H1 (cell line): ENCODE data around the gene FGD4. TPM values are rescaled to one million over a fixed set of nuclear protein-coding genes. Genes with fewer than 3 reads are reported as not detected.

Experiments used
- CTCF ChIA-PET: fragments of 300-600 bp; sonication (Branson Sonifier 250); formaldehyde crosslinking; loops from one replicate; lab custom pipeline; 2021; ENCODE audit not compliant: partially characterized antibody; lab: Charles Lee
- POLR2A ChIA-PET: fragments of 300-600 bp; sonication (Branson Sonifier 250); formaldehyde crosslinking; loops from one replicate; lab custom pipeline; 2021; ENCODE audit warnings: inconsistent platforms; ENCODE audit not compliant: partially characterized antibody; lab: Charles Lee
- DNase-seq, 2 experiments: peaks; one replicate each; pipeline versions ENCODE4 v3.0.0 to v3.0.0-alpha.2; 2010 to 2022; ENCODE audit warnings: low spot score in 2 of 2, low read depth in 1 of 2, mixed read lengths in 1 of 2
- FAIRE-seq: peaks from 2 replicates; lab custom pipeline; 2011; peaks lifted over from hg19 to GRCh38; lab: Jason Lieb, UNC
- H2AFZ ChIP-seq: 2 replicates; pipeline ENCODE4 v1.8.1; 2012; ENCODE audit warnings: low read length, inconsistent platforms
- H2AK5ac ChIP-seq: 2 replicates; pipeline ENCODE4 v1.6.1; 2013; ENCODE audit warnings: low read depth, low read length
- H2BK120ac ChIP-seq: replicated peaks from 2 replicates; pipeline ENCODE3; 2013; ENCODE audit warnings: low read depth, low read length, inconsistent platforms
- H2BK12ac ChIP-seq: 2 replicates; pipeline ENCODE4 v1.6.1; 2013; ENCODE audit warnings: low read depth, low read length
- H2BK15ac ChIP-seq: 2 replicates; pipeline ENCODE4 v1.6.1; 2013; ENCODE audit warnings: low read length
- H2BK20ac ChIP-seq: 2 replicates; pipeline ENCODE4 v1.6.1; 2013; ENCODE audit warnings: low read length
- H2BK5ac ChIP-seq: 2 replicates; pipeline ENCODE4 v1.6.1; 2013; ENCODE audit warnings: low read depth, low read length
- H3K14ac ChIP-seq: 2 replicates; pipeline ENCODE4 v1.6.1; 2013; ENCODE audit warnings: inconsistent platforms; ENCODE audit not compliant: insufficient read length
- H3K18ac ChIP-seq: 2 replicates; pipeline ENCODE4 v1.6.1; 2013; ENCODE audit warnings: low read length; ENCODE audit errors: extremely low read depth
- H3K23ac ChIP-seq: 2 replicates; pipeline ENCODE4 v1.6.1; 2013; ENCODE audit warnings: inconsistent platforms; ENCODE audit not compliant: insufficient read length
- H3K23me2 ChIP-seq: 2 replicates; pipeline ENCODE4 v1.6.1; 2013; ENCODE audit warnings: low read depth, low read length
- H3K27ac ChIP-seq: 2 replicates; pipeline ENCODE4 v1.6.1; 2011; ENCODE audit warnings: low read depth, low read length, inconsistent platforms
- H3K27me3 ChIP-seq, 4 experiments: replicated peaks in 1 of 4; 1 replicate in 1 of 4; 2 replicates in 3 of 4; pipeline versions ENCODE4 v1.6.1 to v1.8.1; 2011 to 2013; ENCODE audit warnings: low read length in 3 of 4, mild to moderate bottlenecking in 3 of 4, inconsistent platforms in 2 of 4, mixed read lengths in 2 of 4, moderate library complexity in 1 of 4; ENCODE audit not compliant: control insufficient read depth in 3 of 4, insufficient read depth in 3 of 4; ENCODE audit errors: extremely low read depth in 1 of 4
- H3K36me3 ChIP-seq, 4 experiments: 2 replicates each; pipeline versions ENCODE4 v1.6.1 to v1.8.1; 2011 to 2013; ENCODE audit warnings: mild to moderate bottlenecking in 4 of 4, low read length in 3 of 4, moderate library complexity in 2 of 4, control low read depth in 1 of 4, inconsistent platforms in 1 of 4; ENCODE audit not compliant: insufficient read depth in 4 of 4, control insufficient read depth in 2 of 4
- H3K4ac ChIP-seq: replicated peaks from 2 replicates; pipeline ENCODE3; 2013; ENCODE audit warnings: low read length, low read depth, mixed read lengths, inconsistent platforms; ENCODE audit not compliant: insufficient read length
- H3K4me1 ChIP-seq, 4 experiments: replicated peaks in 1 of 4; 1 replicate in 1 of 4; 2 replicates in 3 of 4; pipeline versions ENCODE4 v1.6.1 to v1.8.1; 2011 to 2013; ENCODE audit warnings: low read length in 3 of 4, inconsistent platforms in 2 of 4, mixed read lengths in 1 of 4; ENCODE audit not compliant: insufficient read depth in 4 of 4, control insufficient read depth in 3 of 4
- H3K4me2 ChIP-seq, 2 experiments: 2 replicates each; pipeline versions ENCODE4 v1.6.1 to v1.8.1; 2011 to 2013; ENCODE audit warnings: low read depth in 2 of 2, low read length in 2 of 2, control low read depth in 1 of 2, inconsistent platforms in 1 of 2, mild to moderate bottlenecking in 1 of 2; ENCODE audit not compliant: insufficient read depth in 1 of 2
- H3K4me3 ChIP-seq, 4 experiments: fragments of 200-600, 300-600 bp in 1 of 4; sonication (generic), shearing (Covaris generic), sonication (Bioruptor Twin) in 1 of 4; 2 replicates each; pipeline versions ENCODE4 v1.5.1 to v1.8.1; 2011 to 2016; ENCODE audit warnings: low read length in 4 of 4, low read depth in 3 of 4, control low read depth in 2 of 4, inconsistent platforms in 2 of 4, mild to moderate bottlenecking in 2 of 4, mixed read lengths in 1 of 4, moderate library complexity in 1 of 4; ENCODE audit not compliant: insufficient read depth in 2 of 4; ENCODE audit errors: extremely low read depth in 1 of 4
- H3K56ac ChIP-seq: replicated peaks from 2 replicates; pipeline ENCODE3; 2013; ENCODE audit warnings: low read depth, mild to moderate bottlenecking, mixed read lengths, low read length, inconsistent platforms; ENCODE audit not compliant: insufficient read length
- H3K79me1 ChIP-seq: 2 replicates; pipeline ENCODE4 v1.6.1; 2013; ENCODE audit warnings: low read depth, low read length, control low read depth
- H3K79me2 ChIP-seq, 2 experiments: 2 replicates each; pipeline versions ENCODE4 v1.6.1 to v1.8.1; 2012 to 2013; ENCODE audit warnings: low read length in 2 of 2, mild to moderate bottlenecking in 2 of 2, inconsistent platforms in 1 of 2; ENCODE audit not compliant: insufficient read depth in 2 of 2, control insufficient read depth in 1 of 2
- H3K9ac ChIP-seq, 4 experiments: replicated peaks in 1 of 4; 1 replicate in 1 of 4; 2 replicates in 3 of 4; pipeline versions ENCODE4 v1.6.1 to v1.8.1; 2011 to 2013; ENCODE audit warnings: low read depth in 3 of 4, low read length in 3 of 4, control low read depth in 2 of 4, mild to moderate bottlenecking in 2 of 4, moderate library complexity in 2 of 4, inconsistent platforms in 1 of 4; ENCODE audit errors: extremely low read depth in 1 of 4
- H3K9me3 ChIP-seq, 2 experiments: 2 replicates each; pipeline versions ENCODE4 v1.6.1 to v1.8.1; 2012 to 2013; ENCODE audit warnings: mild to moderate bottlenecking in 2 of 2, moderate library complexity in 2 of 2, control low read depth in 1 of 2, inconsistent platforms in 1 of 2, low read depth in 1 of 2, low read length in 1 of 2, mixed read lengths in 1 of 2; ENCODE audit not compliant: insufficient read depth in 2 of 2
- H4K20me1 ChIP-seq, 2 experiments: replicated peaks in 1 of 2; 2 replicates each; pipeline versions ENCODE3 to v1.8.1; 2011 to 2013; ENCODE audit warnings: inconsistent platforms in 2 of 2, low read length in 2 of 2, mild to moderate bottlenecking in 1 of 2; ENCODE audit not compliant: insufficient read depth in 2 of 2, control insufficient read depth in 1 of 2
- H4K5ac ChIP-seq: 2 replicates; pipeline ENCODE4 v1.6.1; 2013; ENCODE audit warnings: low read length, low read depth, mixed read lengths, inconsistent platforms; ENCODE audit not compliant: insufficient read length
- H4K8ac ChIP-seq: 2 replicates; pipeline ENCODE4 v1.8.0; 2013; ENCODE audit warnings: mild to moderate bottlenecking, moderate library complexity, low read length, inconsistent platforms; ENCODE audit not compliant: insufficient read depth; ENCODE audit errors: extremely low read depth
- H4K91ac ChIP-seq: replicated peaks from 2 replicates; pipeline ENCODE3; 2013; ENCODE audit warnings: low read length, mixed read lengths, inconsistent platforms; ENCODE audit not compliant: insufficient read length
- CREB1 ChIP-seq: IDR thresholded peaks from 2 replicates; pipeline ENCODE4 v1.6.1; 2012; ENCODE audit warnings: inconsistent platforms
- E2F6 ChIP-seq: IDR thresholded peaks from 2 replicates; pipeline ENCODE4 v1.6.1; 2012; ENCODE audit warnings: inconsistent platforms
- EGR1 ChIP-seq: IDR thresholded peaks from 2 replicates; pipeline ENCODE4 v1.6.1; 2011; ENCODE audit warnings: low read depth, low read length, borderline replicate concordance
- FOSL1 ChIP-seq: IDR thresholded peaks from 2 replicates; pipeline ENCODE4 v1.6.1; 2011; ENCODE audit warnings: mild to moderate bottlenecking, low read depth, low read length, moderate library complexity; ENCODE audit not compliant: insufficient read depth
- HDAC6 ChIP-seq: IDR thresholded peaks from one replicate; pipeline ENCODE4 v1.7.1; 2012; ENCODE audit warnings: low read depth, mild to moderate bottlenecking, inconsistent platforms, low read length, moderate library complexity
- JUN ChIP-seq: IDR thresholded peaks from 2 replicates; pipeline ENCODE4 v1.6.1; 2011; ENCODE audit warnings: low read depth, mild to moderate bottlenecking, improper control_type of control experiment, low read length
- KDM5A ChIP-seq: fragments of 200-600 bp; IDR thresholded peaks from 2 replicates; pipeline ENCODE4 v1.7.1; 2012; ENCODE audit warnings: mild to moderate bottlenecking, low read length, inconsistent platforms, mixed read lengths
- POU5F1 ChIP-seq: IDR thresholded peaks from 2 replicates; pipeline ENCODE4 v1.6.1; 2011; ENCODE audit warnings: low read depth, mild to moderate bottlenecking, low read length, moderate library complexity
- RAD21 ChIP-seq, 2 experiments: IDR thresholded peaks in 1 of 2; conservative IDR thresholded peaks in 1 of 2; 2 replicates each; pipeline ENCODE4 v1.6.1; 2011; ENCODE audit warnings: low read depth in 2 of 2, low read length in 2 of 2, improper control_type of control experiment in 1 of 2, inconsistent platforms in 1 of 2, mild to moderate bottlenecking in 1 of 2, moderate library complexity in 1 of 2
- RBBP5 ChIP-seq: IDR thresholded peaks from 2 replicates; pipeline ENCODE4 v1.7.1; 2012; ENCODE audit warnings: low read depth, mild to moderate bottlenecking, inconsistent platforms, low read length, moderate library complexity, borderline replicate concordance
- SIX5 ChIP-seq: IDR thresholded peaks from 2 replicates; pipeline ENCODE4 v1.6.1; 2011; ENCODE audit warnings: mild to moderate bottlenecking, low read depth, low read length
- SRF ChIP-seq: IDR thresholded peaks from 2 replicates; pipeline ENCODE4 v1.6.1; 2011; ENCODE audit warnings: mild to moderate bottlenecking, low read depth, low read length, moderate library complexity
- TAF7 ChIP-seq: optimal IDR thresholded peaks from 2 replicates; pipeline ENCODE3; 2011; ENCODE audit warnings: low read depth, mild to moderate bottlenecking, inconsistent platforms, low read length, moderate library complexity, borderline replicate concordance
- TBP ChIP-seq: IDR thresholded peaks from 2 replicates; pipeline ENCODE4 v1.6.1; 2011; ENCODE audit warnings: low read depth, low read length, improper control_type of control experiment
- WGBS, 2 experiments: shearing (Covaris generic) in 1 of 2; methylation state at CpG; one replicate each; pipeline versions ENCODE4 v1.1.6 to v1.1.7; 2013 to 2015; ENCODE audit warnings: low lambda C conversion rate in 2 of 2, mixed read lengths in 2 of 2, inconsistent platforms in 1 of 2, low coverage in 1 of 2, missing lambda C conversion rate in 1 of 2; ENCODE audit not compliant: insufficient replicate concordance in 2 of 2, insufficient coverage in 1 of 2, insufficient read length in 1 of 2; ENCODE audit errors: extremely low coverage in 1 of 2, missing lambda C conversion rate in 1 of 2; 5-methylcytosine and 5-hydroxymethylcytosine counted together
- polyA plus RNA-seq, 7 experiments: library from polyadenylated mRNA; depleted of rRNA in 3 of 7; stranded (reverse) in 5 of 7; unstranded in 2 of 7; fragments of >200 nt in 5 of 7; fragments of 200-250 nt in 2 of 7; gene quantifications; 1 replicate in 5 of 7; 2 replicates in 1 of 7; 4 replicates in 1 of 7; pipeline versions ENCODE4 v1.2.1 to v1.2.3, GENCODE V29; 2011 to 2013; ENCODE audit warnings: missing spikeins in 2 of 7, mixed read lengths in 2 of 7
- total RNA-seq: library from RNA; stranded (reverse); fragmentation: NEBNext Ultra II Directional; extraction: Animal tissue kit (Norgen Biotek cat#: 25700); gene quantifications from 2 replicates; pipeline ENCODE4 v1.2.1, GENCODE V29; 2021

FGD4 gene
- total and polyA plus RNA-seq, 2 of the 8 experiments (the other 6 are each of a cell fraction or from before 2014, with no cell fraction given), result 8.5 to 48.2 TPM

- H2BK12ac ChIP-seq, result no peak overlapping the region
- H3K56ac ChIP-seq, result no peak overlapping the region
- no peak overlapping the region for H4K5ac ChIP-seq
- no peak overlapping the region for H3K9ac ChIP-seq
- no peak overlapping the region for H3K4me3 ChIP-seq
- no peak overlapping the region for H2AK5ac ChIP-seq
- H3K79me1 ChIP-seq, result no peaks in the 10 kb centered on the region
- no peak overlapping the region for H2AFZ ChIP-seq
- peaks cover 0 to 4% (median 1%) of the 10 kb centered on the region in 4 experiments; a peak in 2 of 7 replicates for H3K4me1 ChIP-seq
- H3K36me3 ChIP-seq, result peaks cover 0 to 38% (median 17%) of the 10 kb centered on the region in 4 experiments; a peak in 4 of 8 replicates
- no peak overlapping the region for H3K18ac ChIP-seq
- POLR2A ChIA-PET, result no interaction called here
- DNase-seq (no peak), FAIRE-seq (no peak)
- 97% methylated on average over 3 of the region's 3 CpGs; no CpG with 5 or more reads in 1 of the 2 experiments for WGBS, 2 experiments
- peaks cover 0 to 7% of the 10 kb centered on the region in 2 experiments; a peak in 2 of 4 replicates for H3K79me2 ChIP-seq
- H2BK5ac ChIP-seq, result no peak overlapping the region
- H3K4me2 ChIP-seq, result no peak overlapping the region
- H3K4ac ChIP-seq, result no peak overlapping the region
- no peak overlapping the region for H2BK15ac ChIP-seq
- no peak overlapping the region for H3K14ac ChIP-seq
- no peak overlapping the region for H4K91ac ChIP-seq
- H3K27me3 ChIP-seq, result no peaks in the 10 kb centered on the region
- no peaks in the 10 kb centered on the region for H3K9me3 ChIP-seq
- H4K8ac ChIP-seq, result no peak overlapping the region
- no peaks in the 10 kb centered on the region for H3K23me2 ChIP-seq
- H3K23ac ChIP-seq, result no peak overlapping the region
- H2BK120ac ChIP-seq, result no peak overlapping the region
- H4K20me1 ChIP-seq, result no peaks in the 10 kb centered on the region
- CTCF ChIA-PET, result interaction anchor here (0.6 kb wide), 2 partner anchors 828 to 1262 kb away, joined by 3 read pairs; no protein-coding TSS in a partner anchor
- no peak overlapping the region for H3K27ac ChIP-seq
- no peak overlapping the region for H2BK20ac ChIP-seq
- TF ChIP-seq KDM5A, result no peak
- no peak for TF ChIP-seq FOSL1
- no peak for TF ChIP-seq CREB1
- no peak for TF ChIP-seq HDAC6
- no peak for TF ChIP-seq SIX5
- TF ChIP-seq POU5F1, result no peak
- TF ChIP-seq SRF, result no peak
- no peak for TF ChIP-seq TBP
- TF ChIP-seq JUN, result no peak
- TF ChIP-seq TAF7, result no peak
- no peak for TF ChIP-seq E2F6
- TF ChIP-seq RBBP5, result no peak
- no peak for TF ChIP-seq RAD21 (IDR thresholded peaks at IDR 0.05 in 1 of 2, conservative IDR thresholded peaks at IDR 0.05 in 1 of 2; ENCODE audit: low read depth in 2 of 2, low read length in 2 of 2)
- no peak for TF ChIP-seq EGR1
These were observed 203.7 kb downstream of the FGD4 start for GRCh38 chr12:32603071-32603470.
